ENCODE data around the gene MAJIN. TPM values are rescaled to one million over a fixed set of nuclear protein-coding genes. Genes with fewer than 3 reads are reported as not detected.

MAJIN gene
- total and polyA plus RNA-seq, 2 experiments from 2014 or later = not detected

GRCh38 chr11:64921384-64921783 is 50.5 kb downstream of the MAJIN start:
- no peak for ATAC-seq
- TF ChIP-seq STAT1 (IDR thresholded peaks at IDR 0.05; ENCODE audit: unreplicated experiment) (no peak), ZNF462 (CRISPR knock-in tag; IDR thresholded peaks at IDR 0.05) (no peak), EZH2 (IDR thresholded peaks at IDR 0.05; ENCODE audit: low read depth, unreplicated experiment) (no peak), POLR2AphosphoS5 (IDR thresholded peaks at IDR 0.05; ENCODE audit: low read depth) (no peak), CTCF (conservative IDR thresholded peaks at IDR 0.05; ENCODE audit: low read depth in 2 of 2) (no peak), ZNF114 (CRISPR knock-in tag; IDR thresholded peaks at IDR 0.05) (no peak), CREB1 (CRISPR knock-in tag; IDR thresholded peaks at IDR 0.05; ENCODE audit: low read depth) (no peak), ZNF331 (CRISPR knock-in tag; IDR thresholded peaks at IDR 0.05; ENCODE audit: low read depth) (no peak), REST (IDR thresholded peaks at IDR 0.05; ENCODE audit: unreplicated experiment) (no peak), EZH2phosphoT487 (IDR thresholded peaks at IDR 0.05; ENCODE audit: unreplicated experiment) (no peak), JUNB (IDR thresholded peaks at IDR 0.05; ENCODE audit: unreplicated experiment) (no peak), NANOG (IDR thresholded peaks at IDR 0.05; ENCODE audit: borderline replicate concordance) (no peak)
- TF ChIP-seq, protein P1, sequence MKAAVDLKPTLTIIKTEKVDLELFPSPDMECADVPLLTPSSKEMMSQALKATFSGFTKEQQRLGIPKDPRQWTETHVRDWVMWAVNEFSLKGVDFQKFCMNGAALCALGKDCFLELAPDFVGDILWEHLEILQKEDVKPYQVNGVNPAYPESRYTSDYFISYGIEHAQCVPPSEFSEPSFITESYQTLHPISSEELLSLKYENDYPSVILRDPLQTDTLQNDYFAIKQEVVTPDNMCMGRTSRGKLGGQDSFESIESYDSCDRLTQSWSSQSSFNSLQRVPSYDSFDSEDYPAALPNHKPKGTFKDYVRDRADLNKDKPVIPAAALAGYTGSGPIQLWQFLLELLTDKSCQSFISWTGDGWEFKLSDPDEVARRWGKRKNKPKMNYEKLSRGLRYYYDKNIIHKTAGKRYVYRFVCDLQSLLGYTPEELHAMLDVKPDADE (IDR thresholded peaks at IDR 0.05) = no peak

More at GRCh38 chr11:64921384-64921783, 50.5 kb downstream of the MAJIN start:
- Mint-ChIP-seq H3K4me3 (no peak overlapping the region), H3K9me3 (no peaks in the 10 kb centered on the region; the same call in 2 of the 3 replicates), H3K4me1 (peaks cover 15% of the 10 kb centered on the region), H3K27me3 (ENCODE audit: insufficient read depth, low read depth, poor library complexity) (peaks cover 11% of the 10 kb centered on the region), H3K36me3 (ENCODE audit: low read depth) (no peaks in the 10 kb centered on the region), H3K27ac (no peak overlapping the region)
- no peaks in the 10 kb centered on the region for H3K36me3 ChIP-seq (ENCODE audit: insufficient read depth)
- H3K79me2 ChIP-seq (replicated peaks; ENCODE audit: insufficient read depth) = no peaks in the 10 kb centered on the region
- H3K27me3 ChIP-seq (ENCODE audit: insufficient read depth) = no peaks in the 10 kb centered on the region
- no peaks in the 10 kb centered on the region for H3F3A ChIP-seq (replicated peaks; ENCODE audit: low read depth)
- no peak overlapping the region for H3K4me3 ChIP-seq
- DNase-seq (ENCODE audit: low spot score) = no peak
- no peak overlapping the region for H3K4me2 ChIP-seq
- H3K9me2 ChIP-seq (ENCODE audit: insufficient read depth) = no peaks in the 10 kb centered on the region
- H3K4me1 ChIP-seq (ENCODE audit: insufficient read depth) = peaks cover 12% of the 10 kb centered on the region
- no peak overlapping the region for H3K27ac ChIP-seq (ENCODE audit: low read depth)
- no peaks in the 10 kb centered on the region for H4K20me1 ChIP-seq (replicated peaks; ENCODE audit: insufficient read depth)
- H2AFZ ChIP-seq = no peak overlapping the region
